ENCODE measurements around the gene DGCR2.

DNA sequence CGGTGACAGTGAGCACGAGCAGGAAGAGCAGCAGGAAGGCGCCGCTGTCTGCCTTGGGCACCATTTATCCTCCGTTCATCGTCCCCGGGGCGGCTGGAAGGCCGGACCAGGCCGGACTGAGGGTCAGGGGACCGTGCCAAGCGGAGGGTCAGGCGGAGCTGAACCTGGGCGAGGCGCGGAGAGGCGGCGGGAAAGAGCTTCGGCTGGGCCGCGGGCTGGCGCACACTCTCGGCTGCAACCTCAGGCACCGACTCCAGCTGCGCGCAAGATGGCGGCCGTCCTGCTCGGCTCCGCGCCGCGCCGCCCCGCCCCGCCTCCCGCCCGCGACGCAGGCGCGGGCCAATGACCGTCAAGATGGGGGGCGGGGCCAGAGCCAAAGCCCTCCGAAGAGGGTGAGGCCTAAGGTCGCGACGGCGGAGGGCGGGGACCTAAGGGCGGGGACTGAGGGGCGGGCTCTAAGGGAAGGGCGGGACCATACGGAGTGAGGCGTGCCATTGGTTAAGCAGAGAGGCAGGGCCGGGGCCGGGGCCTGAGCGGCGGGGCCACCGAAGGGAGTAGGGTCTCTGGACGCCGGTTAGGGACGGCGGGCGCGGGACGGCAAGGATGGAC lies at the start of gene DGCR2:
- TF ChIP-seq, protein P1, sequence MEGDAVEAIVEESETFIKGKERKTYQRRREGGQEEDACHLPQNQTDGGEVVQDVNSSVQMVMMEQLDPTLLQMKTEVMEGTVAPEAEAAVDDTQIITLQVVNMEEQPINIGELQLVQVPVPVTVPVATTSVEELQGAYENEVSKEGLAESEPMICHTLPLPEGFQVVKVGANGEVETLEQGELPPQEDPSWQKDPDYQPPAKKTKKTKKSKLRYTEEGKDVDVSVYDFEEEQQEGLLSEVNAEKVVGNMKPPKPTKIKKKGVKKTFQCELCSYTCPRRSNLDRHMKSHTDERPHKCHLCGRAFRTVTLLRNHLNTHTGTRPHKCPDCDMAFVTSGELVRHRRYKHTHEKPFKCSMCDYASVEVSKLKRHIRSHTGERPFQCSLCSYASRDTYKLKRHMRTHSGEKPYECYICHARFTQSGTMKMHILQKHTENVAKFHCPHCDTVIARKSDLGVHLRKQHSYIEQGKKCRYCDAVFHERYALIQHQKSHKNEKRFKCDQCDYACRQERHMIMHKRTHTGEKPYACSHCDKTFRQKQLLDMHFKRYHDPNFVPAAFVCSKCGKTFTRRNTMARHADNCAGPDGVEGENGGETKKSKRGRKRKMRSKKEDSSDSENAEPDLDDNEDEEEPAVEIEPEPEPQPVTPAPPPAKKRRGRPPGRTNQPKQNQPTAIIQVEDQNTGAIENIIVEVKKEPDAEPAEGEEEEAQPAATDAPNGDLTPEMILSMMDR (conservative IDR thresholded peaks at IDR 0.05): no peak
- peak; percentile 60; the same call in 1 of the 2 replicates for TF ChIP-seq ZFX (IDR thresholded peaks at IDR 0.05)

Data from C4-2B (cell line).